Stimulated activated naive CD4-positive, alpha-beta T cell (primary cell): ENCODE results near the gene AP2S1.
"Not testable (repeated sequence)": the region's sequence is repeated elsewhere in the genome, so short reads cannot be mapped to it uniquely, and the experiment has no call there.

ENCODE experiments used
- DNase-seq, 6 experiments: peaks; one replicate each; lab custom pipeline; 2025; lab: John Stamatoyannopoulos, UW

Gene AP2S1

GRCh38 chr19:46850228-46851203 lies at the start of gene AP2S1:
TSS of gene AP2S1 (minus strand) at chr19:46850846. CDS start at chr19:46850766, 80 bp downstream.
- DNase-seq = peak; percentile 87 to 95 (median 93)

DNA sequence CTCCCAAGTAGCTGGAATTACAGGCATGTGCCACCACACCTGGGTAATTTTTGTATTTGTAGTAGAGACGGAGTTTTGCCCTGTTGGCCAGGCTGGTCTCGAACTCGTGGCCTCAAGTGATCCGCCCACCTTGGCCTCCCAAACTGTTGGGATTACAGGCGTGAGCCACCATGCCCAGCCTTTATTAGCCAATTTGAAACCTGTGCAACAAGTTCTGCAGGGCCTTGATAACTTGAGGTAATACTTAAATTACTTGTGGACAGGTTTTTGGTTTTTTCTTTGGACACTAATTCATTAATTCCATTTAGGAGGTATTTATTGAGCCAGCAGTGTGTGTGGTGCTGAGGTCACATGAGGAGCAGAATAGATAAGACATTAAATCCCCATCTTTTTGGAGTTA lies 49.7 kb upstream of the AP2S1 start:
- DNase-seq = no peak

DNA sequence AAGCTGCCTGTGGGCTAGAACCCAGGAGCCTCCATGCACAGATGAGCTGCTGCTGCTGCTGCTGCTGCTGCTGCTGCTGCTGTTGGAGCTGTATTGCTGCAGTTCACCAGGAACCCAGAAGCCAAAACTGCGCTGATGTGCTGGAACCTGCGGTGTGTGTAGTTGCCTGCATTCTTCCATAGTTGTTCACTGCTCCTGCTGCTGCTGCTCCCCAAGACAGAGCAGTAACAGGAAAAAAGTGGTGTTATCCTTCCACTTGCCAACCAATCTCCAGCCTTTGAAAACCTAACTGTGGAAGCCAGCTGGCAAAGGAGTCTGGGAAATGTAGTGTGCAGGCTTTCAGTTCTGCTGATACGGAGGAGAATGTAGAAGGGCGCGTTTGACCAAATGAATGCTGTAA lies 48.1 kb upstream of the AP2S1 start:
- no peak for DNase-seq

DNA sequence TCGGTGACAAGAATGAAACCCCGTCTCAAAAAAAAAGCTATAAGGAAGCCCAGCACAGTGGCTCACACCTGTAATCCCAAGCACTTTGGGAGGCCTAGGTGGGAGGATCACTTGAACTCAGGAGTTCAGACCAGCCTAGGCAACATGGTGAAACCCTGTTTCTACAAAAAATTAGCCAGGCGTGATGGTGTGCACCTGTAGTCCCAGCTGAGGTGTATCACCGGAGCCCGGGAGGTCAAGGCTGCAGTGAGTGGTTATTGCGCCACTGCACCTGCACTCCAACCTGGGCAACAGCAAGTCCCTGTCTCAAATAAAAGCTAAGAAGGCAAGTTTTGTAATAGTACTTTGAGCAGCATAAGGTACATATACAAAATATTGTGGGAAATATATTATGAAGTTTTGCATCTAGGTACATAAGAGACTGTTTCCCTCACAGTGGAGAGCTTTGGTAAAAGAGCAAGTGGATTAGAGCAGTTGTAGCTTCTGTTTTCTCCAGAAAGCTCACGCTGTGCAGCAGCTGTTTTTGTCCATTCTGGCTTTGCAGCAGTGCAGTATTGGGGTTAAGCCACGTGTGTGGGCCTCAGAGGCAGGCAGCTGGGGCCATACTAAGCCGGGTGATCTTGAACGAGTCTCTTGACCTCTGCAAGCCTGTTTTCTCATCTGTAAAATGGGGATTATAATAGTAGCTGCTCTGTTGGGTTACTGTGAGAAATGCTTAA lies 45.6 kb upstream of the AP2S1 start:
- DNase-seq = no peak

- DNase-seq = no peak
Observed at GRCh38 chr19:46892252-46893179, 41.9 kb upstream of the AP2S1 start.

GRCh38 chr19:46890423-46891170 lies 40.0 kb upstream of the AP2S1 start:
- no peak for DNase-seq

DNA sequence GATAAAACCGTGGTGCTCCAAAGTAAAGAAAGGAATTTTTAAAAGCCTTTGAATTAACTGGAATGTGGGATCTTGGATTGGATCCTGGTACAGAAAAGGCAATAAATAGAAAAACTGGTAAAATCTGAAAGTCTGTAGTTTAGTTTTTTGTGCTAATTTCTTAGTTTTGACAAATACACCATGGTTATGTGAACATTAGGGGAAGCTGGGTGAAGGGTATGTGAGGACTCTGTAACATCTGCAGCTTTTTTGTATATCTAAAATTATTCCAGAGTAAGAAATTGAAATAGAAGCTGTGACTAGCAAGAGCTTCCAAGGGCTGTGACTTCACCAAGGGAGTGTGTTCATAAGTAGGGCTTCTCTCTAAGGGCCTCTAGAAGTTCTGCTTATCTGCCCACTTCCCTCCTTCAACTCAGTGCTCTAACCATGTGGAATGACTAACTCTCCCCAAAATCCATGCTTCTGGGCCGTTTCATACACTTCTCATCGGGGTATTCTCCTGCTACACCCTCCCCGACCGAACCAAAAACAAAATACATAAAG lies 36.7 kb upstream of the AP2S1 start:
- DNase-seq = no peak

DNA sequence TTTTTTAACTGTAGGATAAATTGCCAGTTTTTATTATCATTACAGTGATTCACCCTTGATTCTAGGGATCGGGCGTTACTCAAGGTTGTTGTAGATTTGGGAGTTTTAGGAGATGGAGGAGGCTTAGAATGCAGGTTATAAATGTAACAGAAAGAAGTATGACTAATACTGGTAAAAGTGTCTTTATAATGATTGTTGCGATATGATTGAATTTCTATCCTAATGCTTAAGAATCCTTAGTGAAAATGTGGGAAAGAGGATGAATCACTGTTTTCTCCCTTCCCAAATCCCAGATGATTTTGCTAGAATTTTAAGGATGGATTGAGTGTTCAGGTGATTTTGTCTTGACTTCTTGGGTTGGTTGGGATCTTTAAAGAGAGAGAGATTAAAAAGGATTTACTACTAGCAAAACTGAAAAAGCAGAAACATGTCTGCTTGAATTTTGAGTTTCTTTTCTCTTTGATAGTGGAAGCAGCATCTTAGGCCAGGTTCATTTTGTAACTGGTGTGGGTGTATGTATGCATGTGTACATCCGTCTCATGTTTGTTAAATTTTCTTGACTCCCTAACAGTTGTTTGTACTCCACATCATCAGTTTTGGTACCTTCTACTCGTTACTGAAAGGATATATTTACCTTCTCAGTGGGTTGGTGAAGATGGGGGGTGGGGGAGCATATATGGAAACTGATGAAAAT lies 36.0 kb upstream of the AP2S1 start:
- no peak for DNase-seq

DNA sequence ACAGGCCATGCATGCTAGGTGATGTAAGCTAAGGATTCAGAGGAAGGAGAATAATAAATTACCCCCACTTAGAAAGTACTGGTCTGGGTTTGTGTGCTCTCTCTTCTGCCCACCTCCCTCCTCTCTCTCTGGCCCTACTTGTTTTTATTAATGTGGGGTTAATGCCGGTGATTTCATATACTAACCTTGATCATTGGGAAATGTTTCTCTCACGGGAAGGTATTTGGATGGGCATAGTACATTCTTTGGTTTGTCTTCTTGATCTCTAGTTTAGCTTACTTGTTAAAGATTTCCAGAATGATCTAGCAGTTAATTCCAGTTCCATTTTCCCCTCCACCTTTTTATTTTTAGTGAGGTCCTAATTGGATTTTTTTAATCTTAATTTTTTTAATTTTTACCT lies 34.8 kb upstream of the AP2S1 start:
- no peak for DNase-seq

- DNase-seq = not testable (repeated sequence)
Observed at GRCh38 chr19:46882751-46883150, 32.1 kb upstream of the AP2S1 start.

- DNase-seq = no peak
Observed at GRCh38 chr19:46882034-46882433, 31.4 kb upstream of the AP2S1 start.

- DNase-seq = no peak
Observed at GRCh38 chr19:46881092-46881491, 30.4 kb upstream of the AP2S1 start.

DNA sequence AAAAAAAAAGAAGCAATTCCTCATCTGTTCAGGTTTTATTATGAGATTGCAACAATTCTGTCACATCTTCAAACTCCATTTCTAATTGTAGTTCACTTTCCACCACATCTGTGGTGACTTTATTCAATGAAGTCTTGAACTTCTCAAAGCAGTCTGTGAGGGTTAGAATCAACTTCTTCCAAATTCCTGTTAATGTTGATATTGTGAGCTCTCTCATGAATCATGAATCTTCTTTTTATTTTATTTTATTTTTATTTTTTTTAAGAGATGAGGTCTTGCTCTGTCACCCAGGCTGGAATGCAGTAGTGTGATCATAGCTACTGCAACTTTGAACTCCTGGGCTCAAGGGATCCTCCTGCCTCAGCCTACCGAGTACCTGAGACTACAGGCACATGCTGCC lies 29.8 kb upstream of the AP2S1 start:
- no peak for DNase-seq

DNA sequence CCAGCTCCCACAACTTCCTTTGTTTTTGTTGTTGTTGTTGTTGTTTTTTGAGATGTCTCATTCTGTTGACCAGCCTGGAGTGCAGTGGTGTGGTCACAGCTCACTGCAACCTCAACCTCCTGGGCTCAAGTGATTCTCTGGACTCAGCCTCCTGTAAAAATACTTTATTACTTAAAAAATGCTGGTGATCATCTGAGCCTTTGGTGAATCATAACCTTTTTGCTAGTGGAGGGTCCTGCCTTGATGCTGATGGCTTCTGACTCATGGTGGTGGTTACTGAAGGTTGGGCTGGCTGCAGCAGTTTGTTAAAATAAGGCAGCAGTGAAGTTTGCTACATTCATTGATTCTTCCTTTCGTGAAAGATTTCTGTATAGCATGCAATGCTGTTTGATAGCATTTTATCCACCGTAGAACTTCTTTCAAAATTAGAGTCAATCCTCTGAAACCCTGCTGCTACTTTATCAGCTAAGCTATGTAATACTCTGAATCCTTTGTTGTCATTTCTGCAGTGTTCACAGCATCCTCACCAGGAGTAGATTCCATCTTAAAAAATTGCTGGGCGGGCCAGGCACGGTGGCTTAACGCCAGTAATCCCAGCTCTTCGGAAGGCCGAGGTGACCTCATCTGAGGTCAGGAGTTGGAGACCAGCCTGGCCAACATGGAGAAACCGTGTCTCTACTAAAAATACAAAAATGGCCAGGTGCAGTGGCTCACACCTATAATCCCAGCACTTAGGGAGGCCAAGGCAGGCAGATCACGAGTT lies 28.1 kb upstream of the AP2S1 start:
- no peak for DNase-seq

DNA sequence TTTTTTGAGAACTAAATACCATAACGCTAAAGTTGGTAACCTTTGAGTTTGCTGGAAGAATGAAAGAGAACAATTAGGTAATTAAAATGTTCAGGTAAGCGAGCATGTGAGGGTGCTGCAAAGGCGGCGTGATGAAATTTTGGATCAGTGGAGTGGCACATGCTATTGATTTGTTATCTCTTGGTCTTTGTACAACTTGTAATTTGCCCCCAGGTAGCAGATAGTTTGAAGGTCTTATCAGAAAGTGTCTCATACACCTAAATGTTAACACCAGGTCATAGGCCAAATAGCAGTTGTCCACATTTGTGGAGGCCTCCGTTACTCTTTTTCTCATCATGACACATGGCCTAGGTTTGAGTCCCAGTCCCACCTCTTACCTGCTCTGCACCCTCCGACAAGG lies 25.0 kb upstream of the AP2S1 start:
- DNase-seq = no peak

DNA sequence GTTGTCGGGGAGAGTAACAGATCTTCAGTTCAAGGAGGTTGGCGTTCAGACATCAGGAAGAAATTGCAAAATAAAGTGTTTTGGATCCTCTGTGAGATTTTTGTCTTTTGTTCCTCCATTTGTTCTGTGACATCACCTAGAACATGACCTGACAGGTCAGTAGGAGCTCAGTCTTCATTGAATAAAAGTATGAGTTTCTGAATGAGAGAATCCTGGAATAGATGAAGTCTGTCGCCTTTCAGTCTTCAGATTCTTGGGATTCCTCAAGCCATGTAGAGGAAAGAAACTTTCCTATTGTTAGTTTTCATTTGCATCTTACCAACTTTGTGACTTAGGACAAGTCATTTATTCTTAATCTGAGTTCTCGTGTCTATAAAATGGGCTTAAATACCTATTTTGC lies 24.6 kb upstream of the AP2S1 start:
- DNase-seq = no peak

DNA sequence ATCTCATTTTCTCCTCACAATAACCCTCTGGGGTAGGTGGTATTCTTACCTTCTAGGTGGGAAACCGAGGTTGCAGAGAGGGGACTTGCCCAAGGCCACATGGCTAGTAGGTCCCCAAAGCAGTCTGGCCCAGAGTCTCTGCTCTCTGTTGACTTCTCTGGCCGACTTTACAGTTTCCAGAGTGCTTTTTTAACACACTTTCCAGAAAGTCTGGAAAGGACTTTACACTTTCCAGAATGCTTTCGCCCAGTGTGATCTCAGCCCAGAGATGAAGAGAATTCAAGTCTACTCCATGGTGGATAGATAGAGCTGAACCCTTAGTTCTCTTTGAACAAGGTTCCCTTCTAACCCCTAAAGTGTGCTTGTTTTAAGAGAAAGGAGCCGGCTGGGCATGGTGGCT lies 22.3 kb upstream of the AP2S1 start:
- DNase-seq = no peak

DNA sequence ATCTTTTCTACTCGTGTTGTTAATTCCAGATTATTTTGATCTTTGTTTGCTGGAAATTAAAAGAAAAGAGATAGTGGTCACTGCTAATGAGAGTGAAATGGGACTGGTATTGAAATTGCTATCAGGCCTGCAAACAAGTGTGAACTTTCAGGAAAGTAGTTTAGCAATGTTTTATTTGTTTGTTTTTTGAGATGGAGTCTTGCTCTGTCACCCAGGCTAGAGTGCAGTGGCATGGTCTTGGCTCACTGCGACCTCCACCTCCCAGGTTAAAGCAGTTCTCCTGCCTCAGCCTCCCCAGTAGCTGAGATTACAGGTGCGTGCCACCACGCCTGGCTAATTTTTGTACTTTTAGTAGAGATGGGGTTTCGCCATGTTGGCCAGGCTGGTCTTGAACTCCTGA lies 20.5 kb upstream of the AP2S1 start:
- DNase-seq = not testable (repeated sequence)

GRCh38 chr19:46868025-46868802 lies 17.6 kb upstream of the AP2S1 start:
- no peak for DNase-seq
